Breast epithelium (tissue), 3 donors: ENCODE results near the gene SEMA4G.

Experiments
- POLR2A ChIP-seq: fragments of 450-650 bp; IDR thresholded peaks from one replicate; pipeline ENCODE4 v1.6.1; 2016; ENCODE audit warnings: antibody characterized with exemption, mild to moderate bottlenecking, moderate library complexity
- TF ChIP-seq, protein P1 (sequence below), 3 donors: fragments of 450-650 bp; IDR thresholded peaks; one replicate each; pipeline ENCODE4 v1.5.1; 2016 to 2017; ENCODE audit warnings: antibody characterized with exemption in 3 of 3, mild to moderate bottlenecking in 3 of 3, moderate library complexity in 3 of 3

DNA sequence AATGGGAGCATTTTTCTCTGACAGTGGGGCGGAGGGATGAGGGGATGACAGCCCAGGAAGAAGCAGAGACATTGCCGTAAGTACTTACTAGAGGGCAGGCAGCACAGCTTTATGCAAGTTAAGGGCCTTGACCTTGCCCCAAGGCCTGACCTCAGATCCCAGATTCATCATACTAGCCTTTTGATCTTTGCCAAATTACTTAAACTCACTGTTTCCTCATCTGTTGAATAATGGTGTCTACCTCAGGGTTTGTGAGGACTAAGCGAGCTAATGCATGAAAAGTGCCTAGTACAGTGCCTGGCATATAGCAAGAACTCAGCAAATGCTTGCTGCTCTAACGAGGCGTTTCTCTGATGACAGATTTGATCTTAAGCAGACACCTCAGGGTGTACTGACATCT lies 3.5 kb upstream of the SEMA4G start:
- TF ChIP-seq, protein P1, sequence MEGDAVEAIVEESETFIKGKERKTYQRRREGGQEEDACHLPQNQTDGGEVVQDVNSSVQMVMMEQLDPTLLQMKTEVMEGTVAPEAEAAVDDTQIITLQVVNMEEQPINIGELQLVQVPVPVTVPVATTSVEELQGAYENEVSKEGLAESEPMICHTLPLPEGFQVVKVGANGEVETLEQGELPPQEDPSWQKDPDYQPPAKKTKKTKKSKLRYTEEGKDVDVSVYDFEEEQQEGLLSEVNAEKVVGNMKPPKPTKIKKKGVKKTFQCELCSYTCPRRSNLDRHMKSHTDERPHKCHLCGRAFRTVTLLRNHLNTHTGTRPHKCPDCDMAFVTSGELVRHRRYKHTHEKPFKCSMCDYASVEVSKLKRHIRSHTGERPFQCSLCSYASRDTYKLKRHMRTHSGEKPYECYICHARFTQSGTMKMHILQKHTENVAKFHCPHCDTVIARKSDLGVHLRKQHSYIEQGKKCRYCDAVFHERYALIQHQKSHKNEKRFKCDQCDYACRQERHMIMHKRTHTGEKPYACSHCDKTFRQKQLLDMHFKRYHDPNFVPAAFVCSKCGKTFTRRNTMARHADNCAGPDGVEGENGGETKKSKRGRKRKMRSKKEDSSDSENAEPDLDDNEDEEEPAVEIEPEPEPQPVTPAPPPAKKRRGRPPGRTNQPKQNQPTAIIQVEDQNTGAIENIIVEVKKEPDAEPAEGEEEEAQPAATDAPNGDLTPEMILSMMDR (IDR thresholded peaks at IDR 0.05): no peak
- TF ChIP-seq POLR2A: no peak
